Liver (tissue), 3 donors: ENCODE results near the gene NPEPL1.

Experiments used
- ATF3 ChIP-seq: IDR thresholded peaks from 2 replicates; pipeline ENCODE4 v1.6.1; 2016; ENCODE audit warnings: antibody characterized with exemption
- CTCF ChIP-seq: fragments of 150-350 bp; IDR thresholded peaks from 2 replicates; pipeline ENCODE4 v1.5.1; 2017; ENCODE audit warnings: improper control_type of control experiment, low read depth, low read length; ENCODE audit not compliant: missing input control
- JUND ChIP-seq, 2 donors: IDR thresholded peaks; 2 replicates each; pipeline ENCODE4 v1.6.1; 2016; ENCODE audit warnings: antibody characterized with exemption in 2 of 2
- MAX ChIP-seq: IDR thresholded peaks from 2 replicates; pipeline ENCODE4 v1.6.1; 2016; ENCODE audit warnings: antibody characterized with exemption
- RAD21 ChIP-seq, 2 donors: IDR thresholded peaks; 2 replicates each; pipeline ENCODE4 v1.6.1; 2016; ENCODE audit warnings: antibody characterized with exemption in 2 of 2, mild to moderate bottlenecking in 2 of 2
- REST ChIP-seq: IDR thresholded peaks from 2 replicates; pipeline ENCODE4 v1.6.1; 2016; ENCODE audit warnings: antibody characterized with exemption, mild to moderate bottlenecking
- RXRA ChIP-seq, 2 donors: IDR thresholded peaks; 2 replicates each; pipeline ENCODE4 v1.6.1; 2017 to 2018; ENCODE audit warnings: antibody characterized with exemption in 2 of 2, mild to moderate bottlenecking in 1 of 2
- SP1 ChIP-seq: IDR thresholded peaks from 2 replicates; pipeline ENCODE4 v1.6.1; 2018; ENCODE audit warnings: antibody characterized with exemption, mild to moderate bottlenecking
- YY1 ChIP-seq: IDR thresholded peaks from 2 replicates; pipeline ENCODE4 v1.6.1; 2016; ENCODE audit warnings: antibody characterized with exemption, mild to moderate bottlenecking
- donor health status: healthy.
- donor health status: healthy.

- TF ChIP-seq CTCF = no peak
- TF ChIP-seq ATF3 = no peak
- TF ChIP-seq JUND (IDR thresholded peaks at IDR 0.05) = no peak
- TF ChIP-seq MAX = no peak
- no peak for TF ChIP-seq RAD21 (IDR thresholded peaks at IDR 0.05)
- TF ChIP-seq RXRA (IDR thresholded peaks at IDR 0.05) = no peak
- TF ChIP-seq SP1 = no peak
- TF ChIP-seq YY1 = no peak
- no peak for TF ChIP-seq REST
These were observed 20.5 kb downstream of the NPEPL1 start for GRCh38 chr20:58712806-58713731.
